Upper lobe of right lung (tissue), 1 donor: ENCODE measurements around the gene NR2F6. TPM values are rescaled to one million over a fixed set of nuclear protein-coding genes. Genes with fewer than 3 reads are reported as not detected.
"Not testable (repeated sequence)": the region's sequence is repeated elsewhere in the genome, so short reads cannot be mapped to it uniquely, and the experiment has no call there.

Source experiments
- ATAC-seq: fragments of 200-7000 bp; cut with Tn5 transposase; one replicate; pipeline ENCODE4 v1.9.1; 2020; ENCODE audit warnings: mild to moderate bottlenecking, moderate library complexity
- DNase-seq: peaks from one replicate; pipeline ENCODE4 v3.0.0-alpha.2; 2020
- H3K27ac ChIP-seq: fragments of 200-600 bp; one replicate; pipeline ENCODE4 v1.8.0; 2022
- H3K27me3 ChIP-seq: fragments of 200-600 bp; one replicate; pipeline ENCODE4 v1.8.0; 2022; ENCODE audit warnings: mild to moderate bottlenecking
- H3K36me3 ChIP-seq: fragments of 200-600 bp; one replicate; pipeline ENCODE4 v1.8.0; 2022
- H3K4me1 ChIP-seq: fragments of 200-600 bp; one replicate; pipeline ENCODE4 v1.8.0; 2022
- H3K4me3 ChIP-seq: fragments of 200-600 bp; one replicate; pipeline ENCODE4 v1.8.0; 2022; ENCODE audit warnings: mild to moderate bottlenecking
- H3K9me3 ChIP-seq: fragments of 200-600 bp; one replicate; pipeline ENCODE4 v1.8.0; 2022
- intact Hi-C: fragments of 100-400 bp; cut with DNase I; formaldehyde crosslinking; loops from one replicate; pipeline ENCODE4 v1.11.0; 2022
- total RNA-seq: library from RNA; stranded (reverse); fragmentation: NEBNext Ultra II Directional; extraction: Animal tissue kit (Norgen Biotek cat#: 25700); gene quantifications from one replicate; pipeline ENCODE4 v1.2.1, GENCODE V29; 2021
- TF ChIP-seq, protein P1 (sequence below): fragments of 200-600 bp; IDR thresholded peaks from one replicate; pipeline ENCODE4 v1.8.0; 2022; ENCODE audit warnings: antibody characterized with exemption
- donor health status: DM: no; HTN: yes; CAD: no; lungs with severe emphysema.

The NR2F6 gene
- total RNA-seq, 1 donor from 2014 or later = 41.7 TPM

GRCh38 chr19:17200408-17201079 lies 45.2 kb downstream of the NR2F6 start:
- no peak overlapping the region for H3K4me3 ChIP-seq
- no peaks in the 10 kb centered on the region for H3K9me3 ChIP-seq
- H3K36me3 ChIP-seq = peaks cover 67% of the 10 kb centered on the region
- DNase-seq (no peak), ATAC-seq (no peak)
- H3K27ac ChIP-seq = no peak overlapping the region
- TF ChIP-seq, protein P1, sequence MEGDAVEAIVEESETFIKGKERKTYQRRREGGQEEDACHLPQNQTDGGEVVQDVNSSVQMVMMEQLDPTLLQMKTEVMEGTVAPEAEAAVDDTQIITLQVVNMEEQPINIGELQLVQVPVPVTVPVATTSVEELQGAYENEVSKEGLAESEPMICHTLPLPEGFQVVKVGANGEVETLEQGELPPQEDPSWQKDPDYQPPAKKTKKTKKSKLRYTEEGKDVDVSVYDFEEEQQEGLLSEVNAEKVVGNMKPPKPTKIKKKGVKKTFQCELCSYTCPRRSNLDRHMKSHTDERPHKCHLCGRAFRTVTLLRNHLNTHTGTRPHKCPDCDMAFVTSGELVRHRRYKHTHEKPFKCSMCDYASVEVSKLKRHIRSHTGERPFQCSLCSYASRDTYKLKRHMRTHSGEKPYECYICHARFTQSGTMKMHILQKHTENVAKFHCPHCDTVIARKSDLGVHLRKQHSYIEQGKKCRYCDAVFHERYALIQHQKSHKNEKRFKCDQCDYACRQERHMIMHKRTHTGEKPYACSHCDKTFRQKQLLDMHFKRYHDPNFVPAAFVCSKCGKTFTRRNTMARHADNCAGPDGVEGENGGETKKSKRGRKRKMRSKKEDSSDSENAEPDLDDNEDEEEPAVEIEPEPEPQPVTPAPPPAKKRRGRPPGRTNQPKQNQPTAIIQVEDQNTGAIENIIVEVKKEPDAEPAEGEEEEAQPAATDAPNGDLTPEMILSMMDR = no peak
- H3K4me1 ChIP-seq = no peaks in the 10 kb centered on the region
- no peaks in the 10 kb centered on the region for H3K27me3 ChIP-seq
- intact Hi-C loops = no loop called here

DNA sequence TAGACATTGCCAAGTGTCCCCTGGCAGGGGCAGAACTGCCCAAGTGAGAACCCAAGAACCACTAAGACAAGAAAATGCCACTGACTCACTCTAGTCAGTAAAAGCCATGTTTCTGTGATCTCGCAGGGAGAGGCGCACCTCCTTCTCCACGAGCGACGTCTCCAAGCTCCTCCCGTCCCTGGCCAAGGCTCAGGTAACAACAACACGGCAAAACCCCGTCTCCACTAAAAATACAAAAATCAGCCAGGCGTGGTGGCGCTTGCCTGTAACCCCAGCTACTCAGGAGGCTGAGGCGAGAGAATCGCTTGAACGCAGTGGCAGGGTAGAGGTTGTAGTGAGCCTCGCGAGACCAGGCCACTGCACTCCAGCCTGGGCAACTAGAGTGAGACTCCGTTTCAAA lies 48.1 kb downstream of the NR2F6 start:
- intact Hi-C loops = no loop called here
- ATAC-seq (no peak), DNase-seq (no peak)
- no peak overlapping the region for H3K4me3 ChIP-seq
- H3K9me3 ChIP-seq = no peaks in the 10 kb centered on the region
- H3K36me3 ChIP-seq = peaks cover 76% of the 10 kb centered on the region
- H3K4me1 ChIP-seq = no peaks in the 10 kb centered on the region
- no peak overlapping the region for H3K27ac ChIP-seq
- TF ChIP-seq, protein P1 = no peak
- no peaks in the 10 kb centered on the region for H3K27me3 ChIP-seq

- Histone ChIP-seq H3K9me3 (no peaks in the 10 kb centered on the region), H3K4me1 (no peaks in the 10 kb centered on the region), H3K27ac (no peak overlapping the region), H3K4me3 (no peak overlapping the region), H3K27me3 (no peaks in the 10 kb centered on the region), H3K36me3 (peaks cover 76% of the 10 kb centered on the region)
- TF ChIP-seq, protein P1 = no peak
- DNase-seq = no peak
- ATAC-seq = no peak
- intact Hi-C loops = no loop called here
Measured at GRCh38 chr19:17196610-17197009, 49.1 kb downstream of the NR2F6 start.

DNA sequence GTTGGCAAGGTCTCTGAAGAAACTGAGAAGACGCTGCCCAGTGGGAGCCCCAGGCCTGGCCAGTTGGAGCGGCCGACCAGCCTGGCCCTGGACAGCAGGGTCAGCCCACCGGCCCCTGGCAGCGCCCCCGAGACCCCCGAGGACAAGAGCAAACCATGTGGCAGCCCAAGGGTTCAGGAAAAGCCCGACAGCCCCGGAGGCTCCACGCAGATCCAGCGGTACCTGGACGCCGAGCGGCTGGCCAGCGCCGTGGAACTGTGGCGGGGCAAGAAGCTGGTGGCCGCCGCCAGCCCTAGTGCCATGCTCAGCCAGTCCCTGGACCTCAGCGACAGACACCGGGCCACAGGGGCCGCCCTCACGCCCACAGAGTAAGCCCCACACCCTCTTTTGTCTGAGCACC lies 50.6 kb downstream of the NR2F6 start:
- Histone ChIP-seq H3K4me3 (no peak overlapping the region), H3K27ac (no peak overlapping the region), H3K9me3 (no peaks in the 10 kb centered on the region), H3K27me3 (no peaks in the 10 kb centered on the region), H3K4me1 (no peaks in the 10 kb centered on the region), H3K36me3 (peaks cover 76% of the 10 kb centered on the region)
- intact Hi-C loops = no loop called here
- ATAC-seq (no peak), DNase-seq (no peak)
- TF ChIP-seq, protein P1 = no peak

- intact Hi-C loops = no loop called here
- TF ChIP-seq, protein P1 = no peak
- Histone ChIP-seq H3K9me3 (no peaks in the 10 kb centered on the region), H3K4me1 (no peaks in the 10 kb centered on the region), H3K4me3 (no peak overlapping the region), H3K27me3 (no peaks in the 10 kb centered on the region), H3K36me3 (peaks cover 78% of the 10 kb centered on the region), H3K27ac (no peak overlapping the region)
- DNase-seq (no peak), ATAC-seq (no peak)
Measured at GRCh38 chr19:17194608-17195007, 51.1 kb downstream of the NR2F6 start.

DNA sequence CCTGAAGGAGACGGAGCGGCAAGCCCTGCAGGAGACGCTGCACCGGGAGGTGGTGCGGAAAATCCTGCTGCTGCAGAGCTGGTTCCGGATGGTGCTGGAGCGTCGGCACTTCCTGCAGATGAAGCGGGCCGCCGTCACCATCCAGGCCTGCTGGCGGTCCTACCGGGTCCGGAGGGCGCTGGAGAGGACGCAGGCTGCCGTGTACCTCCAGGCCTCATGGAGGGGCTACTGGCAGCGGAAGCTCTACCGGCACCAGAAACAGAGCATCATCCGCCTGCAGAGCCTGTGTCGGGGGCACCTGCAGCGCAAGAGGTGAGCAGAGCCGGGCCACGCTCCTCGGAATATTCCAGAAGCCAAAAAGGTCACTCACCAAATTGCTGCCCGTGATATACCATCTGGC lies 53.0 kb downstream of the NR2F6 start:
- no peaks in the 10 kb centered on the region for H3K27me3 ChIP-seq
- no peaks in the 10 kb centered on the region for H3K9me3 ChIP-seq
- ATAC-seq (no peak), DNase-seq (no peak)
- H3K4me1 ChIP-seq = no peaks in the 10 kb centered on the region
- no peak overlapping the region for H3K27ac ChIP-seq
- intact Hi-C loops = no loop called here
- H3K4me3 ChIP-seq = no peak overlapping the region
- H3K36me3 ChIP-seq = peaks cover 80% of the 10 kb centered on the region
- TF ChIP-seq, protein P1 = no peak

GRCh38 chr19:17191736-17192135 lies 54.0 kb downstream of the NR2F6 start:
- H3K9me3 ChIP-seq, H3K27ac ChIP-seq, H3K4me1 ChIP-seq, intact Hi-C loops, H3K4me3 ChIP-seq, ATAC-seq, H3K27me3 ChIP-seq, DNase-seq: not testable (repeated sequence)
- peaks cover 90% of the 10 kb centered on the region for H3K36me3 ChIP-seq
